ENCODE measurements around the gene BCR.

BCR gene

DNA sequence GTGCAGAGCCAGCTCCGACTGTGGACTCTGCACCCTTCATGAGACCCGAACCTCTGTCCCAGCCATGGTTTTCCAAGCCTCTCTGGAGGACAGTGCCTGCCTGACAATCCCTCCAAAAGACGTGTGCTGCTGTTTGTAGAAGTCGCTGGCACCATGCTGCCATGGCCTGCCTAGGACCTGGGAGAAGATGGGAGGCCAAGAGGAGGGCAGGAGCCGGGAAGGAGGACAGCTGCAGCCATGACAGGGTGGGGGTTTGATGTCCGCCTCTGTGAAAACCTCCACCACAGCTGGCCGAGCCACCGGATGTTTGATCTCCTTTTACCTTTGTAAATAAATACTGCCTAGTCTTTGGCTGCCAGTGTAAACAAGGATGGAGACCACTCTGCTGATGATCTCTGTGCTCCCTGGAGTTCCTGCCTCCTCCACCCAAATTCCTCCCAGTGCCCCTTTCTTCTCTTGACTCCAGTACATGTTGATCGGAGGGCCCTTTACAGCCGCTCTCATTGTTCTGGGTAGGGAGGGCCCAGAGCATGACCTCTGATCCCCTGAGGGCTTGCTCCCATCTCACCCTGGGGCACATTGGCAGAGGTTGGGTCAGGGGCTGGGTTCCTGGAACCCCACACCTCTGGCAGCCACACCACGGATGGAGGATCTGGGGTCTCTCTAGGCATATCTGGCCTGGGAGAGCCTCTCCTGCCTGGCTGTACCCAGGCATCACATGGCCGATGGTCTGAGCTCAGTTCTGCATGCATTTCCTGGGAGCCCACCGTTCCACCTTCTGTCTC, 66.9 kb downstream of the BCR start:
- TF ChIP-seq CTCF (IDR thresholded peaks at IDR 0.05; ENCODE audit: insufficient read depth, low read length, poor library complexity, severe bottlenecking), result no peak
- Histone ChIP-seq H3K27me3 (replicated peaks; ENCODE audit: control insufficient read depth, insufficient read depth, low read length) (no peaks in the 10 kb centered on the region), H3K36me3 (ENCODE audit: control insufficient read depth, insufficient read depth, low read length) (no peaks in the 10 kb centered on the region), H3K4me3 (replicated peaks; ENCODE audit: low read depth, low read length) (no peak overlapping the region)
- DNase-seq (ENCODE audit: extremely low read depth, insufficient read length), result no peak

- DNase-seq (ENCODE audit: extremely low read depth, insufficient read length), result no peak
- H3K4me3 ChIP-seq (replicated peaks; ENCODE audit: low read depth, low read length), result no peak overlapping the region
- no peaks in the 10 kb centered on the region for H3K27me3 ChIP-seq (replicated peaks; ENCODE audit: control insufficient read depth, insufficient read depth, low read length)
- H3K36me3 ChIP-seq (ENCODE audit: control insufficient read depth, insufficient read depth, low read length), result peaks cover under 1% of the 10 kb centered on the region; the same call in 1 of the 2 replicates
- TF ChIP-seq CTCF (IDR thresholded peaks at IDR 0.05; ENCODE audit: insufficient read depth, low read length, poor library complexity, severe bottlenecking), result no peak
These were observed 68.3 kb downstream of the BCR start for GRCh38 chr22:23248583-23248982.

DNA sequence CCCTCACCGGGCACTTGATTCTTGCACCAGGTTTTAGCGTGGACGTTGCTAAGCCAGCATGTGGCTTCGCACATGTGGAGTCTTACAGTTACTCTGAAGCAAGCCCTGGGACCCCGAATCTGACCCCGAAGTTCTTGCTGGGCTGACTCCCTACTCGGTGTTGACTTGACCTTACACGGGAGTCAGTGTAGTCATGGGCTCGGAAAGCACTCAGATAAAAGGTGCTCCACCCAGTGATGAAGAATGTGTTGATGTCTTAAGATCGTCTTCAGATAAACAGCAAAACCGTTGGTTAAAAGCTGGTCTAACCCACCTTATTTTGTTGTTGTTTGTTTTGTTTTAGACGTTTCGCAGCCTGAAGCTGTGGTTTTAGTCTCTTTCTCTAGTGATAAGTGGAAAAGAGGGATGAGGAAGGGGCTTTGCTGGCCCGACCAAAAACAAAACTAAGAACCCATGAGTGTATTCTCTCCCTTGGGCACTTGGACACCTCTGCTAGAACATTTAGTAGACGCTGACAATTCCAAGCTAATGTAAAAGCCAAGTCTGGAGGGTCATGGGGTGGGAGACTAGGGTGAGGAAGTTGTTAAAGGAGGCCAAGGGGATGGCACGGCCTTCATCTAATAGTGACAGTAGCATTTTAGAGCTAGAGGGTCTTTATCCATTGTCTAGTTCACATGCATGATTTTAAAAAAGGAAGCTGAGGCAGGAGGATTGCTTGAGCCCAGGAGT, 69.9 kb downstream of the BCR start:
- no peak for TF ChIP-seq CTCF (IDR thresholded peaks at IDR 0.05; ENCODE audit: insufficient read depth, low read length, poor library complexity, severe bottlenecking)
- DNase-seq (ENCODE audit: extremely low read depth, insufficient read length), result no peak
- Histone ChIP-seq H3K4me3 (replicated peaks; ENCODE audit: low read depth, low read length) (no peak overlapping the region), H3K36me3 (ENCODE audit: control insufficient read depth, insufficient read depth, low read length) (peaks cover 14% of the 10 kb centered on the region), H3K27me3 (replicated peaks; ENCODE audit: control insufficient read depth, insufficient read depth, low read length) (no peaks in the 10 kb centered on the region)

DNA sequence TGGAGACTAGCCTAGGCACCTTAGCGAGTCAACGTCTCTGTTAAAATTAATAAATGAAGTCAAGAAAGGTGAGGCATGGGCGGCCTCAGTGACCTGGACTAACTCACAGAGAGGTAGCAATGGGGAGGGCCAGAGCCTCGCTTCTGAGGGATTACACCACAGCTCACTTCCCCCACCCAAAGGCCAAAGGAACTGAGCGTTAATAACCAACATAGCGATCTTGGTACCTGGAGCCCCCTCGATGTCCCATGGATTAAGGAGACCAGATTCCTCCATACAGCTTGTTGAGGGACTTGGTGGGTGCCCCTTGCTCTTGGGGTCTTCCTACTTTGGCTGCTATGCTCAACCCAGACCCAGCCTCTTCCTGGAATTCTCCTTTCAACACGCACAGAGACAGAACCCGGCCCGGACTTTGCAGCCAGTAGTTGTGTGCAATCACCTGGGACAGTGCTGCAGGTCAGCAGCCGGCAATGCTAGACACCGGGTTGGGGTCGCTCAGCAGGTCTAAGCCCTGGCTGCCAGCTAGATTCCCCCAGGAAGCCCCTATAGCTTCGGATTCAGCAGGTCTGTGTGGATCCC, 70.6 kb downstream of the BCR start:
- no peak for TF ChIP-seq CTCF (IDR thresholded peaks at IDR 0.05; ENCODE audit: insufficient read depth, low read length, poor library complexity, severe bottlenecking)
- no peak overlapping the region for H3K4me3 ChIP-seq (replicated peaks; ENCODE audit: low read depth, low read length)
- DNase-seq (ENCODE audit: extremely low read depth, insufficient read length), result no peak
- peaks cover 15% of the 10 kb centered on the region for H3K36me3 ChIP-seq (ENCODE audit: control insufficient read depth, insufficient read depth, low read length)
- no peaks in the 10 kb centered on the region for H3K27me3 ChIP-seq (replicated peaks; ENCODE audit: control insufficient read depth, insufficient read depth, low read length)

DNA sequence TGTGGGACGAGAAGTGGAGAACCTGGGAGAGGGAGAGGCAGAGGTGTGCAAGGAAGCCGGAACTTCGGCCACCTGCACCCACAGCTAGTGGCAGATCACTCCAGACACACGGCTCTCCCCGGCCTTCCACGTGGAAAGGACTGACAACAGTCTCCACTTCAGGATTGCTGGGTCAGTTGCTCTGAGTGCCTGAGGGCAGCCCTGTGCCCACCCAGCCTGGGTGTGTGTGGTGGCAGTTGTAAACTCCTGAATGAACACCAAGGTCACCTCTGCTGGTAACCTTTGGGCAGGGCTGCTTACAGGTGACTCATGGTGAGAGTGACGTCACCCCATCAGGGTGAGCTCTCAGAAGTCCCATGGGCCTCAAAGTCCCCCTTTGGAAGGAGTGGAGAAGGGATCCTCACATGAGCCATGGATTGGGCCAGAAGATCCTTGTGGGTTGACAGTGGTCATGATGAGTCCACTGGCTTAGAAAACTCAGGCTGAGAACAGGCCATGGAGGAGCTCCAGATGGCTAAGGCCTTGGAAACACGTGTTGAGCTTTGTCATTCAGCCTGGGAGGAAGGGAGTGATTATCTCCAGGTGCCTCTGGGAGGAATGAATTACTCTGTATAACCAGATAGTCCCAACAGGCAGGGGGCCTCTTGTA, 71.3 kb downstream of the BCR start:
- H3K27me3 ChIP-seq (replicated peaks; ENCODE audit: control insufficient read depth, insufficient read depth, low read length), result no peaks in the 10 kb centered on the region
- no peak for TF ChIP-seq CTCF (IDR thresholded peaks at IDR 0.05; ENCODE audit: insufficient read depth, low read length, poor library complexity, severe bottlenecking)
- no peak for DNase-seq (ENCODE audit: extremely low read depth, insufficient read length)

More for the DNA sequence above, 71.3 kb downstream of the BCR start:
- Histone ChIP-seq H3K4me3 (replicated peaks; ENCODE audit: low read depth, low read length) (no peak overlapping the region), H3K36me3 (ENCODE audit: control insufficient read depth, insufficient read depth, low read length) (peaks cover 16% of the 10 kb centered on the region)

Data from GM06990 (cell line).